Fibroblast of the aortic adventitia (primary cell): ENCODE measurements around the gene ABCB9. TPM values are rescaled to one million over a fixed set of nuclear protein-coding genes. Genes with fewer than 3 reads are reported as not detected.

Experiments
- DNase-seq: peaks from one replicate; pipeline ENCODE4 v3.0.0-alpha.2; 2010; ENCODE audit warnings: low read depth
- H3K4me3 ChIP-seq: 2 replicates; pipeline ENCODE4 v1.5.1; 2011; ENCODE audit warnings: low read depth, mild to moderate bottlenecking, control low read depth, low read length, moderate library complexity
- total RNA-seq: library from RNA; depleted of rRNA; stranded (reverse); fragments of >200 nt; gene quantifications from 2 replicates; pipeline ENCODE4 v1.2.3, GENCODE V29; 2012; ENCODE audit warnings: low replicate concordance
- TF ChIP-seq, protein P1 (sequence below): IDR thresholded peaks from 2 replicates; pipeline ENCODE4 v1.5.1; 2011; ENCODE audit warnings: mild to moderate bottlenecking, low read length, control low read depth, inconsistent platforms; ENCODE audit not compliant: insufficient read depth

Gene ABCB9
- total RNA-seq, 1 donor, result 10.3 TPM

DNA sequence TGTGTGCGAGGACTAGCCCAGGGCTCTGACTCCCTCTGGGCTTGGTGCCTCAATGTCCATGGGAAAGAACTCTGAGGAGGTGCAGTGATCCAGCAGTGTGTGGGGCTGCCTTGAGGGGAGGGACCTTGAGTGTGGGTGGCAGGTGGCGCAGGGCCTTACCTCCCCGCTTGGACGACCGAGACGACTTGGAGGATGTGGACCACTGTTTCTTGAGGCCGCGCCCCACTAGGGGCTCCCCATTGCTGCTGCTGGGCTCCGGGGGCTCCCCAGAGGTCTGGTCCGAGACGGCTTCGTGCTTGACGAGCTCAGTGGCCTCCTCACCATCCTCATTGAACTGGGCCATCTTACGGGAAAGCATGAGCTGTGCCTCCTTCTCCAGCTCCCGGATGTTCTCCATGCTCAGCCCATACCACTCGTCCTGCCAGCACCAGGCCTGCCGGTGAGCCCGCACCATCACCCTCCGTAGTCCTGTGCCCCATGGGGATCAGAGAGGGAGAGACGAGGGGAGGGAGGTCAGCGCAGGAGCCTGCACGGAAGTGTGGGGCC is 38.9 kb upstream of the ABCB9 start:
- DNase-seq, result no peak
- no peak overlapping the region for H3K4me3 ChIP-seq
- TF ChIP-seq, protein P1, sequence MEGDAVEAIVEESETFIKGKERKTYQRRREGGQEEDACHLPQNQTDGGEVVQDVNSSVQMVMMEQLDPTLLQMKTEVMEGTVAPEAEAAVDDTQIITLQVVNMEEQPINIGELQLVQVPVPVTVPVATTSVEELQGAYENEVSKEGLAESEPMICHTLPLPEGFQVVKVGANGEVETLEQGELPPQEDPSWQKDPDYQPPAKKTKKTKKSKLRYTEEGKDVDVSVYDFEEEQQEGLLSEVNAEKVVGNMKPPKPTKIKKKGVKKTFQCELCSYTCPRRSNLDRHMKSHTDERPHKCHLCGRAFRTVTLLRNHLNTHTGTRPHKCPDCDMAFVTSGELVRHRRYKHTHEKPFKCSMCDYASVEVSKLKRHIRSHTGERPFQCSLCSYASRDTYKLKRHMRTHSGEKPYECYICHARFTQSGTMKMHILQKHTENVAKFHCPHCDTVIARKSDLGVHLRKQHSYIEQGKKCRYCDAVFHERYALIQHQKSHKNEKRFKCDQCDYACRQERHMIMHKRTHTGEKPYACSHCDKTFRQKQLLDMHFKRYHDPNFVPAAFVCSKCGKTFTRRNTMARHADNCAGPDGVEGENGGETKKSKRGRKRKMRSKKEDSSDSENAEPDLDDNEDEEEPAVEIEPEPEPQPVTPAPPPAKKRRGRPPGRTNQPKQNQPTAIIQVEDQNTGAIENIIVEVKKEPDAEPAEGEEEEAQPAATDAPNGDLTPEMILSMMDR, result no peak

DNA sequence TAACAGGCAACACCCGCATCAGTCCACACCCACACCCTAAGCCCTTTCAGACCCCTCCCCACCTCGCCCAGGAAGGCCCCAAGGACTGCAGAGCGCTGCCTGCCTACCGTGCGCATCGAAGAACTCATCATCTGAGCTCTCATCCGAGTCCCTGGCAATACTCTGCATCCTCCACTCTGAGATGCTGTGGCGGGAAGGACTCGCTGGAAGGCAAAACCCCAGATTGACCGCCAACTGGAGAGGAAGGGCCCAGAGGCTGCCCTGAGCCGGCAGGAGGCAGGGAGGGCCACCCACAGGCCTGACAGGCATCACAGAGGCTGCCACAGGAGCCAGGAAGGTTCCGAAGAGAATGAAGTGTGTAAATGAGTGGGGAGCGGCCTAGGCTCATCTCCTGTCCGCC is 38.0 kb upstream of the ABCB9 start:
- H3K4me3 ChIP-seq, result no peak overlapping the region
- DNase-seq, result no peak
- TF ChIP-seq, protein P1, result no peak

DNA sequence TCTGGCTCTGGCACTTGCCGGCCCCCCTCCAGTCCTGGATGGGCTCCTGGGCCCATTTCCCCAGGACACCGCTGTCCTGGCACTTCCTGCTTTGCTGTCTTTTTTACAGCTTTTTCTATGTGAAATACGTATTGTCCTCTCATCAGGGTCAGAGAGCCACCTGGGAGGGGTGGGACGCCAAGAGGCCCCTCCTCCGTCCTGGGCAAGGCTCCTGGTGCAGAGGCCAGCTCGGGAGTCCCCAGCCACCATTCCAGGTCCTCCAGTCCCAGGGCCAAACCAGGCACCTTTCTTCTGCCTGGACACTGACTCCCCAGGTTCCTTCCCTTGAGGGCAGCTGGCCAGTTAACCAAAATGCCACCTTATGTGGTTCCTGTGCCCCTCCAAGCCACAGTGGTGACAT is 37.0 kb upstream of the ABCB9 start:
- no peak for DNase-seq
- TF ChIP-seq, protein P1, result no peak
- no peak overlapping the region for H3K4me3 ChIP-seq

DNA sequence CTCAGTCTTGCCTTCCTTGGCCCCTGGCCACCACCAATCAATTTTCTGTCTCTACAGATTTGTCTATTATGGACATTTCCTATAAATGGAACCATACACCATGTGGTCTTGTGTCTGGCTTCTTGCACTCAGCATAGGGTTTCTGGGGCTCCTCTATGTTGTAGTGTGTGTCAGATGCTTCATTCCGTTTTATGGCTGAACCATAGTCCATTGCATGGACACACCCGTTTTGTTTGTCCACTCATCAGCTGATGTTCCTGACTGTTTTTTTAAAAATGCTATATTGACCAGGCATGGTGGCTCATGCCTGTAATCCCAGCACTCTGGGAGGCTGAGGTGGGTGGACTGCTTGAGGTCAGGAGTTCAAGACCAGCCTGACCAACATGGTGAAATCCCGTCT is 35.2 kb upstream of the ABCB9 start:
- H3K4me3 ChIP-seq, result no peak overlapping the region
- TF ChIP-seq, protein P1, result no peak
- DNase-seq, result no peak

DNA sequence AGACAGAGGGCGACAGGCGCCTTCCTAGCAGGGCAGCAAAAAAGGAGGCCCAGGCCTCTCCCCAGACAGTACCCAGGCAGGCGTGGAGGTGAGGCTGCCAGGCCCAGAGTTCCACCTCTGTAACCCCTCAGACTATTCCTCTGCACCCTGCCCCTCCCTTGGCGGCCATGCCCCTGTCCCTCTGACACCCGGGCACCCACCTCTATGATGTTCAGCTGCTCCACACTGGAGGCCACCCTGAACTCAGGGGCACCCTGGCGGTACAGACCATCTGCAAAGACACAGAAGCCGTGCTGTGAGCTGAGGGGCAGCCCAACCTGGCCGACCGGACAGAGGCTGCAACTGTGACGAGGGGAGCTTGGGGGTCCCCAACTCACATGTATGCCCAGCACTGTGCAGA is 34.3 kb upstream of the ABCB9 start:
- no peak overlapping the region for H3K4me3 ChIP-seq
- no peak for DNase-seq
- TF ChIP-seq, protein P1, result no peak

DNA sequence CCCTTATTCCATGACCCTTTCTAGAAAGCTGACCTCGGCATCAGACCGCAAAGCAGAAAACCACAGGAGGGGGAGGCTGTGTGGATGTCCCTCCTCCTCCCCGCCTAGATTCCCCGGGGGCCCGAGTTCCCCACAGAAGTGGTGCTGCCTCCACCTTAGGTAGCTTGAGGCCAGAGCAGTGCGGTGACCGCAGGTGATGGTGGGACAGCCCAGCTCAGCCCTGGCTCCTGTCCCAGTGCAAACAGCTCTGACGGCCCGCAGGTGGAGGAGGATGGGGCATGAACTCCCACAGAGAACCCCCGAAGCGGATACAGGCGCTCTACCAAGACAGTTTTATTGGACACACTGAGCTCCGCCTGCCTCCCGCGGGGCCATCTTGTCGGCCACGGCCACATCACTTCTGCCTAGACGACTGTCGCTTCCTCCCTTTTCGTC is 33.7 kb upstream of the ABCB9 start:
- DNase-seq, result no peak
- TF ChIP-seq, protein P1, result no peak
- no peak overlapping the region for H3K4me3 ChIP-seq
